Measurements from ENCODE around the gene NR3C2.

GRCh38 chr4:148170408-148171365 lies 271.5 kb downstream of the NR3C2 start:
- TF ChIP-seq EZH2phosphoT487 (IDR thresholded peaks at IDR 0.05; ENCODE audit: borderline replicate concordance, low read depth, low read length) (no peak), CTCF (conservative IDR thresholded peaks at IDR 0.05; ENCODE audit: low read length) (no peak)

Measured in OCI-LY7 (cell line).